ENCODE measurements around the gene ATP2B1.
A peak's percentile ranks its signal among the peaks of the same experiment; 100 is the strongest.
"Not testable (repeated sequence)": the region's sequence is repeated elsewhere in the genome, so short reads cannot be mapped to it uniquely, and the experiment has no call there.

The ATP2B1 gene

DNA sequence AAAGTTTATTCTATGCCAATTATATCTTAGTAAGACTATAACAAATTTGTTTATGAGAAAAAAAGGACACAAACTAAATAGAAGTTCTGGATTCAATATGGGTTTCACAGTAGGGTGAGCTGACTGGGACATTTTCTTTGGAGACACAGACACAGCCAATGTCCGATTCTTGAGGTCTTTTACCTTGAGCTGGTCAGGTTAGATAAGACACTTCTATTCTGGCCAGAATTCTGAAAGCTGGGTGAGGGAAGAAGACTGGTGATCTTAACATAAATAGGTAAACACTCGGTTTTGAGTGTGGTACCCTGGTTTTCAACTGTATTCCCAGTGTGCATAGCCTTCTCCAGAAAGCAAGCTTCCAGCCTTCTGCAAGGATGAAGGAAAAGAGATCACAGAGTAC, 10.0 kb downstream of the ATP2B1 start:
- no peak overlapping the region for H3K4me2 ChIP-seq (ENCODE audit: low read length)
- no peak overlapping the region for H3K4me3 ChIP-seq (ENCODE audit: low read depth, low read length)
- H2BK12ac ChIP-seq (ENCODE audit: low read length): no peak overlapping the region
- no peak overlapping the region for H3K23ac ChIP-seq (ENCODE audit: low read length)
- no peaks in the 10 kb centered on the region for H3K79me1 ChIP-seq (ENCODE audit: low read length)
- H3K79me2 ChIP-seq (ENCODE audit: control insufficient read depth, insufficient read depth, low read length, poor library complexity): peaks cover 11% of the 10 kb centered on the region
- no peak overlapping the region for H3K14ac ChIP-seq (ENCODE audit: low read length)
- no peak overlapping the region for H2BK120ac ChIP-seq (ENCODE audit: insufficient read depth, low read length, poor library complexity)
- peaks cover 6% of the 10 kb centered on the region in 2 experiments for H3K4me1 ChIP-seq (ENCODE audit: control insufficient read depth in 1 of 2, insufficient read depth in 2 of 2, low read length in 2 of 2)
- WGBS (ENCODE audit: extremely low coverage, insufficient coverage, insufficient read length): no CpG with 5 or more reads among the region's 2 CpGs
- no peak overlapping the region for H2BK5ac ChIP-seq (ENCODE audit: low read depth, low read length, poor library complexity)
- no peak overlapping the region for H4K12ac ChIP-seq (ENCODE audit: low read depth, low read length)
- H3K27ac ChIP-seq (ENCODE audit: low read depth, low read length): no peak overlapping the region
- H3K4ac ChIP-seq (ENCODE audit: low read depth, low read length): peak overlapping the region; percentile 71
- no peak overlapping the region for H2AK5ac ChIP-seq (ENCODE audit: low read length)
- no peak overlapping the region for H3K18ac ChIP-seq (ENCODE audit: low read length)
- H4K8ac ChIP-seq (ENCODE audit: low read depth, low read length): no peak overlapping the region
- H3K36me3 ChIP-seq (ENCODE audit: control insufficient read depth in 1 of 2, insufficient read depth in 2 of 2, low read length in 2 of 2): peaks cover 0 to 2% of the 10 kb centered on the region in 2 experiments
- no peak overlapping the region for H2AFZ ChIP-seq (ENCODE audit: insufficient read depth, low read length, poor library complexity)
- no peak for DNase-seq
- no peaks in the 10 kb centered on the region for H3K27me3 ChIP-seq (ENCODE audit: insufficient read depth, low read length)
- H3K9me3 ChIP-seq (ENCODE audit: insufficient read depth, low read depth, low read length): no peaks in the 10 kb centered on the region
- H3K9ac ChIP-seq (ENCODE audit: low read length): no peak overlapping the region
- H4K91ac ChIP-seq (ENCODE audit: low read depth, low read length): no peak overlapping the region

DNA sequence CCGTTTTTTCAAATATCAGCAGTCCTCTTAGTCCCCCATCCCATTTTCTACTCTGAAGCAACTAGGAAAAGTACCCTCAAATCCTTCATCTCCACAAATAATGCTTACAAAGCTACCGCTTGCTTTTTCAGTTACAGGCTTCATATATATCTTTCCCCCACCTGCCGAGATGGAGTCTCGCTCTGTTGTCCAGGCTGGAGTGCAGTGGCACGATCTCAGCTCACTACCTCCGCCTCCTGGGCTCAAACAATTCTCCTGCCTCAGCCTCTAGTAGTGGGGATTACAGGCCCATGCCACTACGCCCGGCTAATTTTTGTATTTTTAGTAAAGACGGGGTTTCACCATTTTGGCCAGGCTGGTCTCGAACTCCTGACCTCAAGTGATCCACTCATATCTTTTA, 10.9 kb downstream of the ATP2B1 start:
- H2AFZ ChIP-seq (ENCODE audit: insufficient read depth, low read length, poor library complexity); H2AK5ac ChIP-seq (ENCODE audit: low read length); H4K8ac ChIP-seq (ENCODE audit: low read depth, low read length); H3K18ac ChIP-seq (ENCODE audit: low read length); H3K79me1 ChIP-seq (ENCODE audit: low read length); H2BK5ac ChIP-seq (ENCODE audit: low read depth, low read length, poor library complexity); H3K27ac ChIP-seq (ENCODE audit: low read depth, low read length); H3K4me3 ChIP-seq (ENCODE audit: low read depth, low read length); H4K12ac ChIP-seq (ENCODE audit: low read depth, low read length); H2BK12ac ChIP-seq (ENCODE audit: low read length); H3K36me3 ChIP-seq (ENCODE audit: control insufficient read depth in 1 of 2, insufficient read depth in 2 of 2, low read length in 2 of 2); H3K9ac ChIP-seq (ENCODE audit: low read length); H3K14ac ChIP-seq (ENCODE audit: low read length); H3K4me2 ChIP-seq (ENCODE audit: low read length); H3K27me3 ChIP-seq (ENCODE audit: insufficient read depth, low read length); H3K23ac ChIP-seq (ENCODE audit: low read length); H4K91ac ChIP-seq (ENCODE audit: low read depth, low read length); H3K9me3 ChIP-seq (ENCODE audit: insufficient read depth, low read depth, low read length); H2BK120ac ChIP-seq (ENCODE audit: insufficient read depth, low read length, poor library complexity); H3K4me1 ChIP-seq (ENCODE audit: control insufficient read depth in 1 of 2, insufficient read depth in 2 of 2, low read length in 2 of 2): not testable (repeated sequence)
- peaks cover 11% of the 10 kb centered on the region for H3K79me2 ChIP-seq (ENCODE audit: control insufficient read depth, insufficient read depth, low read length, poor library complexity)
- no CpG with 5 or more reads among the region's 10 CpGs for WGBS (ENCODE audit: extremely low coverage, insufficient coverage, insufficient read length)
- DNase-seq: peak in 1 of 2 donors; percentile 32
- peak overlapping the region; percentile 34 for H3K4ac ChIP-seq (ENCODE audit: low read depth, low read length)

DNA sequence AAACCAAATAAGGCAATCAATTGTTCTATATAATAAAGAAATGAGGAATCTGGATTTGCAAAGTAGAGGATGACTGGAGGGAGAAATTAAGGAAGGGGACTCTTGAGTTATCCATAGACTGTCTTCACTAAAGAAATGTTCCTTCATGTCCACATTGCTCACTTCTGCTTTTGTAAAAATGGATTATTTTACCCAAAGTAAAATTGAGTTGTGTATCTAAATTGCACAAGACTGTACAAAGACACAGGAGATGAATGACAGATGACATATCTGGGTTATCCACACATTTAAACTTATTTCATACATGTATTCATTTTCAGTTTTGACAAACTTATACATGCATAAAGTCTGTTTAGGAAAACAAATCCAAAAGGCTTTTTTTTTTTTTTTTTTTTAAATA, 11.3 kb downstream of the ATP2B1 start:
- H2BK5ac ChIP-seq (ENCODE audit: low read depth, low read length, poor library complexity): no peak overlapping the region
- peaks cover 11% of the 10 kb centered on the region for H3K79me2 ChIP-seq (ENCODE audit: control insufficient read depth, insufficient read depth, low read length, poor library complexity)
- H3K4ac ChIP-seq (ENCODE audit: low read depth, low read length): no peak overlapping the region
- H2BK120ac ChIP-seq (ENCODE audit: insufficient read depth, low read length, poor library complexity): no peak overlapping the region
- no peak overlapping the region for H2BK12ac ChIP-seq (ENCODE audit: low read length)
- no peak overlapping the region for H2AFZ ChIP-seq (ENCODE audit: insufficient read depth, low read length, poor library complexity)
- H4K8ac ChIP-seq (ENCODE audit: low read depth, low read length): no peak overlapping the region
- H3K18ac ChIP-seq (ENCODE audit: low read length): no peak overlapping the region
- no peak for DNase-seq
- no peaks in the 10 kb centered on the region for H3K9me3 ChIP-seq (ENCODE audit: insufficient read depth, low read depth, low read length)
- H4K12ac ChIP-seq (ENCODE audit: low read depth, low read length): no peak overlapping the region
- no peak overlapping the region for H2AK5ac ChIP-seq (ENCODE audit: low read length)
- peaks cover 0 to 2% of the 10 kb centered on the region in 2 experiments for H3K36me3 ChIP-seq (ENCODE audit: control insufficient read depth in 1 of 2, insufficient read depth in 2 of 2, low read length in 2 of 2)
- H3K23ac ChIP-seq (ENCODE audit: low read length): no peak overlapping the region
- H3K14ac ChIP-seq (ENCODE audit: low read length): no peak overlapping the region
- no peak overlapping the region for H3K9ac ChIP-seq (ENCODE audit: low read length)
- no peak overlapping the region for H3K4me3 ChIP-seq (ENCODE audit: low read depth, low read length)
- H3K4me2 ChIP-seq (ENCODE audit: low read length): no peak overlapping the region
- no peak overlapping the region for H4K91ac ChIP-seq (ENCODE audit: low read depth, low read length)
- no peak overlapping the region for H3K27ac ChIP-seq (ENCODE audit: low read depth, low read length)
- no peaks in the 10 kb centered on the region for H3K27me3 ChIP-seq (ENCODE audit: insufficient read depth, low read length)
- peaks cover 6% of the 10 kb centered on the region in 2 experiments for H3K4me1 ChIP-seq (ENCODE audit: control insufficient read depth in 1 of 2, insufficient read depth in 2 of 2, low read length in 2 of 2)
- no peaks in the 10 kb centered on the region for H3K79me1 ChIP-seq (ENCODE audit: low read length)

DNA sequence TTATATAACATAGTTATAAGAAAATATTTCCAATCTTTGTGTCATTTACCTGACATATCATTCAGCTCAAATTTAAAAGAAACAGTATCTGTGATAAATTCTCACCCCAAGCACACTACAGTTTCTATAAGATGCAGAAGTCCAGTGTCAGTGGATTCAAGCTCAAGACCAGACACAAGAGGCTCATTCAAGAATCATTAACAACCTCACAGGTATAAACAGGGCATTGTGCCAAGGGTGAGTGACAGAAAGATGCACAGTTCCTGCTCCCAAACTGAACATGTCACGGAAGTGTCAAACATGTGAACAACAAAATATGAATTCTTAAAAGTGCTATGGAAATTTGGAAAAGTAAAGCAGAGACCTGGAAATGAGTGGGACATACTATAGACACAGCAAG, 12.8 kb downstream of the ATP2B1 start:
- WGBS (ENCODE audit: extremely low coverage, insufficient coverage, insufficient read length): no CpG with 5 or more reads among the region's 1 CpG
- no peaks in the 10 kb centered on the region for H3K79me1 ChIP-seq (ENCODE audit: low read length)
- no peak overlapping the region for H3K23ac ChIP-seq (ENCODE audit: low read length)

More for the DNA sequence above, 12.8 kb downstream of the ATP2B1 start:
- H4K12ac ChIP-seq (ENCODE audit: low read depth, low read length): no peak overlapping the region
- H3K9ac ChIP-seq (ENCODE audit: low read length): no peak overlapping the region
- H3K14ac ChIP-seq (ENCODE audit: low read length): no peak overlapping the region
- no peak overlapping the region for H2BK5ac ChIP-seq (ENCODE audit: low read depth, low read length, poor library complexity)
- H3K4me1 ChIP-seq (ENCODE audit: control insufficient read depth in 1 of 2, insufficient read depth in 2 of 2, low read length in 2 of 2): peaks cover 6% of the 10 kb centered on the region in 2 experiments
- DNase-seq: no peak
- peak overlapping the region; percentile 93 for H3K4ac ChIP-seq (ENCODE audit: low read depth, low read length)
- H3K27me3 ChIP-seq (ENCODE audit: insufficient read depth, low read length): no peaks in the 10 kb centered on the region
- H2BK120ac ChIP-seq (ENCODE audit: insufficient read depth, low read length, poor library complexity): peak overlapping the region; percentile 33
- H3K9me3 ChIP-seq (ENCODE audit: insufficient read depth, low read depth, low read length): no peaks in the 10 kb centered on the region
- H3K36me3 ChIP-seq (ENCODE audit: control insufficient read depth in 1 of 2, insufficient read depth in 2 of 2, low read length in 2 of 2): no peaks in the 10 kb centered on the region
- peaks cover 11% of the 10 kb centered on the region for H3K79me2 ChIP-seq (ENCODE audit: control insufficient read depth, insufficient read depth, low read length, poor library complexity)
- H4K8ac ChIP-seq (ENCODE audit: low read depth, low read length): no peak overlapping the region
- no peak overlapping the region for H2AFZ ChIP-seq (ENCODE audit: insufficient read depth, low read length, poor library complexity)
- no peak overlapping the region for H2BK12ac ChIP-seq (ENCODE audit: low read length)
- no peak overlapping the region for H2AK5ac ChIP-seq (ENCODE audit: low read length)
- no peak overlapping the region for H3K4me2 ChIP-seq (ENCODE audit: low read length)
- no peak overlapping the region for H3K27ac ChIP-seq (ENCODE audit: low read depth, low read length)
- H4K91ac ChIP-seq (ENCODE audit: low read depth, low read length): no peak overlapping the region
- no peak overlapping the region for H3K4me3 ChIP-seq (ENCODE audit: low read depth, low read length)
- H3K18ac ChIP-seq (ENCODE audit: low read length): no peak overlapping the region

Measured in trophoblast cell (in vitro differentiated cells and primary cell).